HepG2 (cell line): ENCODE data around the gene ALCAM. TPM values are rescaled to one million over a fixed set of nuclear protein-coding genes. Genes with fewer than 3 reads are reported as not detected.
A peak's percentile ranks its signal among the peaks of the same experiment; 100 is the strongest.

Experiments used
- CHCHD3 ChIP-seq: sonication (generic); formaldehyde crosslinking; IDR thresholded peaks from 2 replicates; pipeline ENCODE4 v1.8.0; 2022; ENCODE audit warnings: mild to moderate bottlenecking, missing genetic modification reagents, moderate library complexity
- EZH2 ChIP-seq: conservative IDR thresholded peaks from 2 replicates; pipeline ENCODE4 v1.6.1; 2012; ENCODE audit warnings: mild to moderate bottlenecking, low read depth, low read length, moderate library complexity
- HMG20B ChIP-seq: conservative IDR thresholded peaks from 2 replicates; pipeline ENCODE4 v1.6.1; 2016; ENCODE audit warnings: missing genetic modification reagents, missing compliant biosample characterization
- IRF1 ChIP-seq: sonication (generic); formaldehyde crosslinking; IDR thresholded peaks from 2 replicates; pipeline ENCODE4 v1.4.0; 2020; ENCODE audit warnings: low read depth, mild to moderate bottlenecking, missing genetic modification reagents
- MATR3 ChIP-seq: sonication (generic); formaldehyde crosslinking; IDR thresholded peaks from 2 replicates; pipeline ENCODE4 v1.4.0; 2020; ENCODE audit warnings: missing genetic modification reagents
- MAX ChIP-seq: IDR thresholded peaks from 2 replicates; pipeline ENCODE4 v1.6.1; 2012; ENCODE audit warnings: inconsistent platforms
- NFAT5 ChIP-seq: sonication (generic); formaldehyde crosslinking; IDR thresholded peaks from 2 replicates; pipeline ENCODE4 v1.4.0; 2020; ENCODE audit warnings: missing genetic modification reagents
- NR3C1 ChIP-seq: sonication (generic); formaldehyde crosslinking; IDR thresholded peaks from 2 replicates; pipeline ENCODE4 v1.4.0; 2020; ENCODE audit warnings: missing genetic modification reagents
- PRDM10 ChIP-seq: sonication (generic); formaldehyde crosslinking; IDR thresholded peaks from 2 replicates; pipeline ENCODE4 v1.4.0; 2020; ENCODE audit warnings: low read depth, missing genetic modification reagents
- RARA ChIP-seq: IDR thresholded peaks from 2 replicates; pipeline ENCODE4 v1.6.1; 2016; ENCODE audit warnings: missing genetic modification reagents, missing compliant biosample characterization
- RELA ChIP-seq: sonication (generic); formaldehyde crosslinking; IDR thresholded peaks from 2 replicates; pipeline ENCODE4 v1.4.0; 2020; ENCODE audit warnings: missing genetic modification reagents
- SAP130 ChIP-seq: IDR thresholded peaks from 2 replicates; pipeline ENCODE4 v1.6.1; 2016; ENCODE audit warnings: low read depth
- SIN3A ChIP-seq: IDR thresholded peaks from 2 replicates; pipeline ENCODE4 v1.6.1; 2011; ENCODE audit warnings: low read depth, mild to moderate bottlenecking, control low read depth, low read length, borderline replicate concordance
- TARDBP ChIP-seq: sonication (generic); formaldehyde crosslinking; IDR thresholded peaks from 2 replicates; pipeline ENCODE4 v1.8.0; 2022; ENCODE audit warnings: mild to moderate bottlenecking, missing genetic modification reagents
- ZBTB21 ChIP-seq: sonication (generic); formaldehyde crosslinking; IDR thresholded peaks from 2 replicates; pipeline ENCODE4 v1.4.0; 2020; ENCODE audit warnings: missing genetic modification reagents
- ZNF503 ChIP-seq: sonication (generic); formaldehyde crosslinking; IDR thresholded peaks from 2 replicates; pipeline ENCODE4 v1.4.0; 2020; ENCODE audit warnings: missing genetic modification reagents
- ZNF510 ChIP-seq: sonication (generic); formaldehyde crosslinking; IDR thresholded peaks from 2 replicates; pipeline ENCODE4 v1.4.0; 2020; ENCODE audit warnings: low read depth, mild to moderate bottlenecking, missing genetic modification reagents
- ZNF607 ChIP-seq: sonication (generic); formaldehyde crosslinking; IDR thresholded peaks from 2 replicates; pipeline ENCODE4 v1.5.1; 2020; ENCODE audit warnings: missing genetic modification reagents, mild to moderate bottlenecking, borderline replicate concordance
- ZNF788 ChIP-seq: sonication (generic); formaldehyde crosslinking; IDR thresholded peaks from 2 replicates; pipeline ENCODE4 v1.5.0; 2020; ENCODE audit warnings: mild to moderate bottlenecking, missing genetic modification reagents, borderline replicate concordance
- polyA plus RNA-seq, 8 experiments: library from polyadenylated mRNA; depleted of rRNA in 3 of 8; stranded (reverse) in 7 of 8; unstranded in 1 of 8; fragments of >200 nt; fragmentation: Illumina TruSeq in 4 of 8; extraction: Trizol in 4 of 8; gene quantifications; 2 replicates each; pipeline versions ENCODE4 v1.2.1 to v1.2.3, GENCODE V29; 2011 to 2016; ENCODE audit warnings: low read depth in 4 of 8, missing spikeins in 1 of 8, mixed read lengths in 1 of 8; ENCODE audit not compliant: insufficient read depth in 1 of 8
- total RNA-seq, 5 experiments: library from RNA; depleted of rRNA; stranded (reverse); fragments of >200 nt; fragmentation: Illumina TruSeq; extraction: Trizol; gene quantifications; 2 replicates each; pipeline ENCODE4 v1.2.3, GENCODE V29; 2016; ENCODE audit warnings: low read depth in 1 of 5

ALCAM gene
- total and polyA plus RNA-seq, 2 of the 13 experiments (the other 11 are each of a cell fraction or from before 2014, with no cell fraction given): 26.0 to 33.1 TPM

- TF ChIP-seq RELA: no peak
- TF ChIP-seq PRDM10: no peak
- TF ChIP-seq MATR3: no peak
- no peak for TF ChIP-seq ZNF510 (CRISPR knock-in tag)
- 0 out of 2 replicates have a peak, but pooled peaks have one; percentile 53 for TF ChIP-seq ZNF607 (CRISPR knock-in tag)
- no peak for TF ChIP-seq CHCHD3 (CRISPR knock-in tag)
- TF ChIP-seq ZNF503 (CRISPR knock-in tag): no peak
- TF ChIP-seq EZH2: no peak
- no peak for TF ChIP-seq NFAT5 (CRISPR knock-in tag)
- no peak for TF ChIP-seq RARA (CRISPR knock-in tag)
- no peak for TF ChIP-seq IRF1
- peak; percentile 25; the same call in 1 of the 2 replicates for TF ChIP-seq MAX
- no peak for TF ChIP-seq HMG20B (CRISPR knock-in tag)
- TF ChIP-seq SAP130: no peak
- TF ChIP-seq ZBTB21 (CRISPR knock-in tag): no peak
- TF ChIP-seq ZNF788: no peak
- TF ChIP-seq TARDBP: peak; percentile 35; the same call in 1 of the 2 replicates
- no peak for TF ChIP-seq SIN3A
- TF ChIP-seq NR3C1: no peak
Measured at GRCh38 chr3:105504440-105504951, 137.8 kb downstream of the ALCAM start (continued).
